DMS114 treated with DMSO at 0.1 percent for 48 hours (cell line): ENCODE results near the gene IL17C.
"Not testable (repeated sequence)": the region's sequence is repeated elsewhere in the genome, so short reads cannot be mapped to it uniquely, and the experiment has no call there.

Source experiments
- DNase-seq: peaks from one replicate; lab custom pipeline; 2025; ENCODE audit not compliant: unreplicated experiment; lab: John Stamatoyannopoulos, UW

Gene IL17C

DNA sequence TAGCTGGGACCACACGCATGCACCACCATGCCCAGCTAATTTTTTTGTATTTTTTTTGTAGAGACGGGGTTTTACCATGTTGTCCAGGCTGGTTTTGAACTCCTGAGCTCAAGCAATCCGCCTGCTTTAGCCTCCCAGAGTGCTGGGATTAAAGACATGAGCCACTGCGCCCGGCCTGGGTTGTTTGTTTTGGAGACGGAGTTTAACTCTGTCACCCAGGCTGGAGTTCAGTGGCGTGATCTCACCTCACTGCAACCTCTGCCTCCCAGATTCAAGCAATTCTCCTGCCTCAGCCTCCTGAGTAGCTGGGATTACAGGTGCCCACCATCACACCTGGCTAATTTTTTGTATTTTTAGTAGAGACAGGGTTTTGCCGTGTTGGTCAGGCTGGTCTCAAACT is 28.9 kb upstream of the IL17C start:
- not testable (repeated sequence) for DNase-seq

DNA sequence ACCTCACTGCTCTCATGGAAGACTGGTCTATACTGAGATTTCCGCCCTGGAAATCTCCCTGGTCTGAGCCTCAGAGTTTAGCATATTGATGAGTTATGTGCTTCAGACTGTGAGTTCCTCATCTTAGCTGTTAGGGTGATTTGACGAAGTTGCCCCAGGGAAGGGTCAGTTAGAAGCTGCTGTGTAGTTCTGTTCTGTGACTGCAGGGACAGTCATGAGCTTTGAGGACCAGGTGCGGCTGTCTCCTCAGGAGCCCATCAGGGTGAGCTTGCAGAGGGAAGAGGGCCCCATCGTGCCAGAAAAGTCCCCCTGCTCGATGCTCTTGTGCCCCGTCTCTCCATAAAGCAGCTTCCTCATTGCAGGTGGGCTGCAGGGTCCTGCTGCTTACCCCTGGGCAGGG is 28.3 kb upstream of the IL17C start:
- DNase-seq, result no peak

GRCh38 chr16:88610909-88611812 is 27.2 kb upstream of the IL17C start:
- no peak for DNase-seq

DNA sequence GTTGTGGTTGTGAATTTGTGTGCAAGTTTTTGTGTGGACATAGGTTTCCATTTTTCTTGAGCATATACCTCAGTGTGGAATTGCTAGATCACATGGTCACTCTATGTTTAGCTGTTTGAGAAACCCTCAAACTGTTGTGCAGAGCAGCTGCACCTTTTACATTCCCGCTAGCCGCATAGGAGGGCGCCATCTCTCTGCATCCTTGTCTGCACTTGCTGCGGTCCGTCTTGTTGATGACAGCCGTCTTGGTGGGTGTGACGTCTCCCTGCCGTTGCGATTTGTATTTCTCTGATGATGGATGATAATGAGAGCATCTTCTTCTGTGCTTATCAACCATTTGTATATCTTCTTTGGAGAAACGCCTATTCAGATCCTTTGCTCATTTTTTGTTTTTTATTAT is 25.1 kb upstream of the IL17C start:
- DNase-seq, result no peak

DNA sequence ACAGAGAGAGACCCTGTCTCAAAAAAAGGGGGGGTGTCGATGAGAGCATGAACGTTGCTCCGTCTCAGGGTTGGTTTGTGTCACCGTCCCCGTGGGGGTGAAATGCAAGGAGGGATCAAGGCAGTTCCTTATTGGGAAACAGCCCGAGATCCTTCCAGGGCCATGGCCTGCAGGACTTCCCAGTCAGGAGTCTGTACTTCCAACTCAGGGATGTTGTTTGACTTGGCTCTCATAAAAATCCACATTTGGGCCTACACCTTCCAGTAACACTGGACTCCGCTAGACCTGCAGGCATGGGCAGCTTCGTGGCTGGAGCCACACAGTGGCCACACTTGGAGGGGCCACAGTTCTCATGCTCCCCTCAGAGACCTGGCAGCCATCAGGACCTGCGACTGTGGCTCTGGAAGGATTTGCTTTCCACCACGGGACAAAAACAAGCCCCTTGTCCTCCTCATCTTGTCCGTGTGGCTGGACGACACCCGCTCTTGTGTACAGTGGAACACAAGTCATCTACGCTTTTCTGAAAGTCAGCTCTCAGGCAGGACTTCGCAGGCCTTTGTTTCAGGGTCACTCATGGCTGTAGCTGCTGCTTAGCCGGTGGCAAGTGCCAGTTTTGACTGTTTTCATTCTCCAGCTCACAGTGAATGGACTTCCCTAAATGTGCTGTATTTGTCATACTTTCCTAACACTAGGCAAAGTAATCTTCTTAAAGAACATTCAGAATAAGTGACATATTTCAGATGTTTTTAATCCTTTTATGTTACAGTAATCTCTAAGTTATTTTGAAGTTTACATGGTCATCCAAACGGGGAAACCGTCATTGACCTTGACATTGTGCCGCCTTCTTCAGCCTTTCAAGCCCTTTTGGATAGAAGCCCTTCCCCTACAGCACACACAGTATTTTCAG is 24.2 kb upstream of the IL17C start:
- no peak for DNase-seq

- DNase-seq, result no peak
Measured at GRCh38 chr16:88614818-88615580, 23.4 kb upstream of the IL17C start.

DNA sequence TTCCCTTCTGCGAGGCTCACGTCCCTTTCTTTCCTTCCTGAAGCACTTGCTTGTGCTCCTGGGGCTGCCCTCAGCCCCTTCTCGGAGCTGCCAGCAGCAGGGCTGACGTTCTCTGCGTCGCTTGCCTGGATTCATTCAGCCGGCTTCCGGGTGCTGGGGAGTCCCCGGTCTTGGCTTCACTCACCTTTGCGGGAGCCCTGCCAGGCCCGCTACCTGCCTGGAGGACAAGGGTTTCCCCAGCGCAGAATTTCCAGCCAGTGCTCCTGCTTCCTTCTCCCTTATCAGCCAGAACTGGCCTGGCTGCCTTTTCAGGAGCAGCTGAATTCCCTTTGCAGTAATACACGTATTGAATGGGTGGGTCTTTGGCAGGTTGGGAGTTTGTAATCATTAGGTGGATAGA is 22.1 kb upstream of the IL17C start:
- no peak for DNase-seq

GRCh38 chr16:88616736-88617135 is 21.6 kb upstream of the IL17C start:
- no peak for DNase-seq

GRCh38 chr16:88617268-88618031 is 20.9 kb upstream of the IL17C start:
- no peak for DNase-seq

- DNase-seq, result no peak
Measured at GRCh38 chr16:88618182-88618955, 20.0 kb upstream of the IL17C start.

- DNase-seq, result no peak
Measured at GRCh38 chr16:88618956-88619667, 19.3 kb upstream of the IL17C start.

DNA sequence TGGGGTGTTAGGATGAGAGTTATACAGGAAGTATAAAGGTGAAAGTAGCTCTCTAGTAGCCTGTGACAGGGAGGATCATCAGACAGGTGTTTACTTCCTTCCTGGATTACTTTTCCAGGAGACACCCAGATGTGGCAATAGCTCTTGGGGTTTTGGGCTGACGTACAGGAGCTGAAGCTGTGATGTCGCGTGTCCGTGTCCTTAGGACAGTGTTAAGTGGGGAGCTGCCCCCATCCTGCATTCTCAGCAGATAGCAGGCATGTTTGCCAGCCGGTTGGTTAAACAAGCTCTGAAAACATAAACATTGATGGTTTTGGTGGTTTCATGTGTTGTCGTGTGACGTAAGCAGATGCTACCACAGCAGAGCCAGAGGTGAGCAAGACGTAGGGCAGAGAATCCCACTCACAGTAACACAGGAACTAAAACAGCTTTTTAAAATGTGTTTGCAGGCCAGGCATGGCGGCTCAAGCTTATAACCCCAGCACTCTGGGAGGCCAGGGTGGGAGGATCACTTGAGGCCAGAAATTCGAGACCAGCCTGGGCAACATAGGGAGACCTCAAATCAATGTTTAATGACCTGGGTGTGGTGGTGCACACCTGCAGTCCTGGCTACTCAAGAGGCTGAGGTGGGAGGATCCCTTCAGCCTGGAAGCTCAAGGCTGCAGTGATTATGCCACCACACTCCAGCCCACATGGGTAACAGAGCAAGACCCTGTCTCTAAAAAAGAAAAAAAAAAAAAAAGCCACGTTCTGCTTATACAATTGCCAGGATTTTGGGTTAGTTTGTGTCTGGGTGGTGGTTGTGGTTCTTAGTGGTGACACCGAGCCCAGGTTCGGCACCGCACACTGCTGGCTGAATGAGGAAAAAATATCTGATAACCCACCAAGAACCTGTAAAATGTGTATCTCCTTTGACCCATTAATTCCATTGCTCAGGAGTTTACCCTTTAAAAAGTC is 18.2 kb upstream of the IL17C start:
- no peak for DNase-seq

- DNase-seq, result no peak
Measured at GRCh38 chr16:88622125-88622524, 16.2 kb upstream of the IL17C start.

DNA sequence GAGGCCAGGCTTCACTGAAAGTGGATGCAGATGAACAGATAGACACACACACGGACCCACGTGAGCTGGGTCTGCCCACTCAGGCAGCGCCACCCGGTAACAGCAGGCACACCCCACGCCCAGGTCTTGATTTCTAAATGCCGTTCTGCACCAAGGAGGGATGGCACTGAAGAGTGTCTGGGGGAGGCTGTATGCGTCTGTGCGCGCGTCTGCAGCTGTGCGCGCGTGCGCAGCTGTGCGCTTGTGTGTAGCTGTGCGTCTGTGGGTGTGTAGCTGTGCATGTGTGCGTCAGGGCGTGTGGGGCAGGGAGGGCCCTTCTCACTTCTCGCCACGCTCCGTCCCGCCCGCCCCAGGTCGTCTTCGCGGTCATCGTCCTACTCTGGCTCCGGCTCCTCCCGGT is 15.5 kb upstream of the IL17C start:
- DNase-seq, result no peak

DNA sequence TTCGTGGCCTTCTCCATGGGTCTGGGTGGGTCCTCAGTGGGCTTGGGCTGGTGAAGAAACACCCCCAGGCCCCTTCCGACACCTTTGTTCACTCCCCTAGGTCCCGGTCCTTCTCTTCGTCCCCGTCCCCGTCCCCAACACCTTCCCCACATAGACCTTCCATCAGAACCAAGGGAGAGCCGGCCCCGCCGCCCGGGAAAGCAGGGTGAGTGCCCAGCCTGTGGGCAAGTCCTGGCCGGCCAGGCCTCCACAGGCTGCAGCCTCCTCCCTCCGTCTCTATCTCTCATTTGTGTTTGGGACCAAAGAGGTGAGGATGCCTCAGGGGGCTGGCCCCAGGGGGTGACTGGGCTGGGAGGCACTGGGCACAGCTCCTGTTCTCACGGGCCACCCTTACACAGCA is 14.5 kb upstream of the IL17C start:
- DNase-seq, result no peak

- DNase-seq, result no peak
Measured at GRCh38 chr16:88624481-88624880, 13.9 kb upstream of the IL17C start.

- DNase-seq, result no peak
Measured at GRCh38 chr16:88624977-88625576, 13.3 kb upstream of the IL17C start.

DNA sequence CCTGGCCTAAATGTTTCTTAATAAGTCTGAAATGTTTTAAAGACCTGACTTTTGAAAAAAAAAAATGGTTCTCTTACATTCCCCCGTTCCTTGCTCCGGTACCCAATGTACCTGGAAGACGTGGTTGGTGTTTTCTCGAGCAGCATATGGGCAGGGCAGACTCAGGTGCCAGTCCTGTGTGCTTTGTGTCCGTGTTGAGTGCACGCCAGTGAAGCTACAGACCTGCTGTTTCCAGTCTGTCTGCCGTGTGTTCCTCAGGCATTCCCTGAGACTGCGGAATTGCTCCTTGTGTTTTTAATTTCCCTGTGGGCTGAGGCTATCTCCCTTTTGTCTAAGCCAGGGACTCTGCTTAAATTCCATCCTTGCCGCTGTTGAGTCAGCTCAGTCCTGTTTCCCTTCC is 11.7 kb upstream of the IL17C start:
- no peak for DNase-seq
